Nephron progenitor cell (in vitro differentiated cells): ENCODE results near the gene ACKR2.

ENCODE experiments used
- DNase-seq: peaks from one replicate; pipeline ENCODE4 v3.0.0; 2021
- H3K27ac Mint-ChIP-seq: 2 replicates; pipeline ENCODE4 v1.8.0; 2021; ENCODE audit warnings: mild to moderate bottlenecking, moderate library complexity, mixed read lengths
- H3K27me3 Mint-ChIP-seq: 2 replicates; pipeline ENCODE4 v1.8.0; 2021; ENCODE audit warnings: mild to moderate bottlenecking, low read depth, mixed read lengths; ENCODE audit not compliant: poor library complexity
- H3K36me3 Mint-ChIP-seq: 2 replicates; pipeline ENCODE4 v1.8.0; 2021; ENCODE audit warnings: low read depth, mixed read lengths
- H3K4me1 Mint-ChIP-seq: 2 replicates; pipeline ENCODE4 v1.8.0; 2021; ENCODE audit warnings: mixed read lengths
- H3K4me3 Mint-ChIP-seq: 2 replicates; pipeline ENCODE4 v1.8.0; 2021; ENCODE audit warnings: mild to moderate bottlenecking, moderate library complexity, mixed read lengths
- H3K9me3 Mint-ChIP-seq: 2 replicates; pipeline ENCODE4 v1.8.0; 2021; ENCODE audit warnings: mild to moderate bottlenecking, moderate library complexity, mixed read lengths
- TF ChIP-seq, protein P1 (sequence below): fragments of 200-600 bp; sonication (generic); IDR thresholded peaks from 2 replicates; pipeline ENCODE4 v1.5.0; 2021; ENCODE audit warnings: antibody characterized with exemption

Gene ACKR2

GRCh38 chr3:42891042-42891441 is 81.8 kb downstream of the ACKR2 start:
- H3K27ac Mint-ChIP-seq: no peak overlapping the region
- no peaks in the 10 kb centered on the region for H3K9me3 Mint-ChIP-seq
- H3K4me3 Mint-ChIP-seq: no peak overlapping the region
- peaks cover 14% of the 10 kb centered on the region for H3K27me3 Mint-ChIP-seq
- DNase-seq: no peak
- H3K36me3 Mint-ChIP-seq: no peaks in the 10 kb centered on the region
- TF ChIP-seq, protein P1, sequence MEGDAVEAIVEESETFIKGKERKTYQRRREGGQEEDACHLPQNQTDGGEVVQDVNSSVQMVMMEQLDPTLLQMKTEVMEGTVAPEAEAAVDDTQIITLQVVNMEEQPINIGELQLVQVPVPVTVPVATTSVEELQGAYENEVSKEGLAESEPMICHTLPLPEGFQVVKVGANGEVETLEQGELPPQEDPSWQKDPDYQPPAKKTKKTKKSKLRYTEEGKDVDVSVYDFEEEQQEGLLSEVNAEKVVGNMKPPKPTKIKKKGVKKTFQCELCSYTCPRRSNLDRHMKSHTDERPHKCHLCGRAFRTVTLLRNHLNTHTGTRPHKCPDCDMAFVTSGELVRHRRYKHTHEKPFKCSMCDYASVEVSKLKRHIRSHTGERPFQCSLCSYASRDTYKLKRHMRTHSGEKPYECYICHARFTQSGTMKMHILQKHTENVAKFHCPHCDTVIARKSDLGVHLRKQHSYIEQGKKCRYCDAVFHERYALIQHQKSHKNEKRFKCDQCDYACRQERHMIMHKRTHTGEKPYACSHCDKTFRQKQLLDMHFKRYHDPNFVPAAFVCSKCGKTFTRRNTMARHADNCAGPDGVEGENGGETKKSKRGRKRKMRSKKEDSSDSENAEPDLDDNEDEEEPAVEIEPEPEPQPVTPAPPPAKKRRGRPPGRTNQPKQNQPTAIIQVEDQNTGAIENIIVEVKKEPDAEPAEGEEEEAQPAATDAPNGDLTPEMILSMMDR: no peak
- peaks cover 7% of the 10 kb centered on the region for H3K4me1 Mint-ChIP-seq

DNA sequence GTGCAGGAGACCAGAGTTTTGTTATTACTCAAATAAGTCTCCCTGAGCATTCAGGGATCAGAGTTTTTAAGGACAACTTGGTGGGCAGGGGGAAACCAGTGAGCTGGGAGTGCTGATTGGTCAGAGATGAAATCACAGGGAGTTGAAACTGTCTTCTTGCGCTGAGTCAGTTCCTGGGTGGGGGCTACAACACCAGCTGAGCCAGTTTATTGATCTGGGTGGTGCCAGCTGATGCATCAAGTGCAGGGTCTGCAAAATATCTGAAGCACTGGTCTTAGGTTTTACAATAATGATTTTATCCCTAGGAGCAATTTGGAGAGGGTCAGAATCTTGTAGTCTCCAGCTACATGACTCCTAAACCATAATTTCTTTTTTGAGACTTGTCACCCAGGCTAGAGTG is 82.9 kb downstream of the ACKR2 start:
- no peak for DNase-seq
- H3K4me1 Mint-ChIP-seq: peaks cover 10% of the 10 kb centered on the region
- H3K27me3 Mint-ChIP-seq: peaks cover 11% of the 10 kb centered on the region
- H3K9me3 Mint-ChIP-seq: no peaks in the 10 kb centered on the region
- no peak overlapping the region for H3K27ac Mint-ChIP-seq
- H3K4me3 Mint-ChIP-seq: no peak overlapping the region
- no peaks in the 10 kb centered on the region for H3K36me3 Mint-ChIP-seq
- TF ChIP-seq, protein P1: no peak

DNA sequence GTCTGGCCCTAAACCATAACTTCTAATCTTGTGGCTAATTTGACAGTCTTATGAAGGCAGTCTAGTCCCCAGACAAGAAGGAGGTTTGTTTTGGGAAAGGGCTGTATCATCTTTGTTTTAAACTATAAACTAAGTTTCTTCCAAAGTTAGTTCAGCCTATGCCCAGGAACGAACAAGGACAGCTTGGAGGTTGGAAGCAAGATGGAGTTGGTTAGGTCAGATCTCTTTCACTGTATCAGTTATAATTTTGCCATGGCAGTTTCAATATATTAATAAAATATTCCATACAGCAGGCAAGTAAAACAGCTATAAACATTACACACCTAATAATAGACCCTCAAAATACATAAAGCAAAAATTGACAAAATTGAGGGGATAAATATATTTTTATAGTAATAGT is 83.6 kb downstream of the ACKR2 start:
- Mint-ChIP-seq H3K9me3 (no peaks in the 10 kb centered on the region), H3K4me3 (no peak overlapping the region), H3K27me3 (peaks cover 10% of the 10 kb centered on the region), H3K36me3 (no peaks in the 10 kb centered on the region), H3K27ac (no peak overlapping the region), H3K4me1 (peaks cover 10% of the 10 kb centered on the region)
- TF ChIP-seq, protein P1: no peak
- no peak for DNase-seq

DNA sequence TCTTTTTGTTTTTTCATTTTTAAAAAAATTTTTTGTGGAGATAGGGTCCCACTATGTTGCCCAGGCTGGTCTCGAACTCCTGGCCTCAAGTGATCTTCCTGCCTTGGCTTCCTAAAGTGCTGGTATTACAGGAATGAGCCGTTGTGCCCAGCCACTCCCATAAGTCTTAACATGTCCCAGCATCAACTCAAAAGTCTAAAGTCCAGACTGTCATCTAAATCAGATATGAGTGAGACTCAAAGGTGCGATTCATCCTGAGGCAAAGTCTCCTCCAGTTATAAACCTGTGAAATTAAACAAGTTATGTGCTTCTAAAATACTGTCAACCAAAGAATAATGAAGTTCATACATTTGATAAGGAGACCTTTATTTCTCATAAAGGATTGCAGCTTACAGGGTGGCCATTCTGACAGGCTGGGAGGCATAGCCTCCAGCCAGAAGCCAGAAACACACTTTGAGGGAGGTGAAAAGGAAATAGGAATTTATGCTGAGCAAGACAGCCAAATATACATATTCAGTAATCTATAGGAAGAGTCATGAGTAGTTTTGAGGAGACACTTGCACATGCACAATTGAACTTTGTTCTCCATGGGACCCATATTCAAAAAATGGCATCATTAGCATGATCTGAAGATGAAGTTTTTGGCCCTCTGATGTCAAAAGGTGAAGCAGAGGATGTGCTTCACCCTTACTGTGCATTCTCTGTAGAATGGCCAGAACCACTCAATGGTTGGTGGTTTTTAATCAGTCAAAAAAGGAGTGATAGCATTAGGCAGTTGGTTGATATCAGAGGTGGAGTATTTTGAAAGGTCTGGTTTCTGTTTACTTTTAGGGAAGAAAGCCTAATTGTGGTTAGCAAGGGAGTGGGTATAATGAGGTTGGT is 85.7 kb downstream of the ACKR2 start:
- no peaks in the 10 kb centered on the region for H3K27me3 Mint-ChIP-seq
- H3K4me1 Mint-ChIP-seq: peaks cover 10% of the 10 kb centered on the region
- no peak overlapping the region for H3K27ac Mint-ChIP-seq
- TF ChIP-seq, protein P1: no peak
- DNase-seq: no peak
- no peak overlapping the region for H3K4me3 Mint-ChIP-seq
- H3K36me3 Mint-ChIP-seq: no peaks in the 10 kb centered on the region
- H3K9me3 Mint-ChIP-seq: no peaks in the 10 kb centered on the region

- no peaks in the 10 kb centered on the region for H3K36me3 Mint-ChIP-seq
- H3K4me3 Mint-ChIP-seq: no peak overlapping the region
- H3K27ac Mint-ChIP-seq: no peak overlapping the region
- no peaks in the 10 kb centered on the region for H3K9me3 Mint-ChIP-seq
- peaks cover 2% of the 10 kb centered on the region for H3K27me3 Mint-ChIP-seq
- DNase-seq: no peak
- TF ChIP-seq, protein P1: no peak
- H3K4me1 Mint-ChIP-seq: peaks cover 10% of the 10 kb centered on the region
Measured at GRCh38 chr3:42895580-42895868, 86.3 kb downstream of the ACKR2 start.
